SU-DHL-6 (cell line): ENCODE data around the gene KRT39.
"Not testable (repeated sequence)": the region's sequence is repeated elsewhere in the genome, so short reads cannot be mapped to it uniquely, and the experiment has no call there.

Experiments used
- H2AFZ ChIP-seq: fragments of 200-600 bp; sonication (generic); 2 replicates; pipeline ENCODE4 v1.6.1; 2014; ENCODE audit warnings: low read depth, mild to moderate bottlenecking, moderate library complexity, mixed read lengths, antibody characterized with exemption, low read length; ENCODE audit not compliant: severe bottlenecking
- H3F3A ChIP-seq: fragments of 200-600 bp; shearing (Covaris generic); 2 replicates; pipeline ENCODE4 v1.6.0; 2016; ENCODE audit warnings: antibody characterized with exemption, mild to moderate bottlenecking; ENCODE audit not compliant: insufficient read depth
- H3K27ac ChIP-seq: fragments of 200-600 bp; sonication (generic); 2 replicates; pipeline ENCODE4 v1.5.1; 2016; ENCODE audit warnings: low read depth, mild to moderate bottlenecking, low read length, moderate library complexity, mixed read lengths
- H3K27me3 ChIP-seq: fragments of 200-600 bp; sonication (generic), shearing (Covaris generic); 2 replicates; pipeline ENCODE4 v1.6.0; 2014; ENCODE audit warnings: mild to moderate bottlenecking, low read length
- H3K36me3 ChIP-seq: fragments of 200-600 bp; sonication (generic); 2 replicates; pipeline ENCODE4 v1.6.1; 2014; ENCODE audit warnings: mild to moderate bottlenecking, low read length, mixed read lengths
- H3K4me2 ChIP-seq: fragments of 300-600, 200-600 bp; shearing (Covaris generic), sonication (generic); 2 replicates; pipeline ENCODE4 v1.6.0; 2014; ENCODE audit warnings: low read length, low read depth, mild to moderate bottlenecking; ENCODE audit not compliant: poor library complexity, severe bottlenecking
- H3K4me3 ChIP-seq: fragments of 200-600 bp; sonication (generic); 2 replicates; pipeline ENCODE4 v1.5.1; 2014; ENCODE audit warnings: antibody characterized with exemption, low read length, mild to moderate bottlenecking, mixed read lengths; ENCODE audit not compliant: insufficient read depth, poor library complexity, severe bottlenecking
- H3K79me2 ChIP-seq: fragments of 200-600 bp; sonication (generic); 2 replicates; pipeline ENCODE4 v1.6.1; 2014; ENCODE audit warnings: mild to moderate bottlenecking, low read length, moderate library complexity; ENCODE audit not compliant: insufficient read depth
- H3K9ac ChIP-seq: fragments of 200-600 bp; sonication (generic); 2 replicates; pipeline ENCODE4 v1.7.0; 2014; ENCODE audit warnings: mild to moderate bottlenecking, low read length
- H3K9me2 ChIP-seq: fragments of 200-600 bp; sonication (generic); replicated peaks from 2 replicates; pipeline ENCODE4 v1.6.1; 2014; ENCODE audit warnings: low read length; ENCODE audit not compliant: insufficient read depth
- H3K9me3 ChIP-seq: fragments of 200-600 bp; sonication (generic); 2 replicates; pipeline ENCODE4 v1.6.1; 2014; ENCODE audit warnings: low read length, mixed read lengths; ENCODE audit not compliant: insufficient read depth
- H4K20me1 ChIP-seq: fragments of 200-600 bp; sonication (generic); 2 replicates; pipeline ENCODE4 v1.6.1; 2014; ENCODE audit warnings: low read depth, mild to moderate bottlenecking, antibody characterized with exemption, low read length, moderate library complexity, mixed read lengths
- CTCF ChIP-seq: fragments of 200-600 bp; sonication (generic); IDR thresholded peaks from one replicate; pipeline ENCODE4 v1.5.1; 2017; ENCODE audit warnings: antibody characterized with exemption, mild to moderate bottlenecking, low read length, moderate library complexity; ENCODE audit not compliant: insufficient read depth, poor library complexity, severe bottlenecking
- EZH2phosphoT487 ChIP-seq: fragments of 200-600 bp; sonication (generic), shearing (Covaris generic); conservative IDR thresholded peaks from 2 replicates; pipeline ENCODE4 v1.6.1; 2018; ENCODE audit warnings: mild to moderate bottlenecking, antibody characterized with exemption, low read length, moderate library complexity, mixed read lengths

Gene KRT39

GRCh38 chr17:41001795-41002194 lies 35.0 kb upstream of the KRT39 start:
- H3K27me3 ChIP-seq: no peaks in the 10 kb centered on the region
- no peaks in the 10 kb centered on the region for H3F3A ChIP-seq
- no peaks in the 10 kb centered on the region for H3K9me3 ChIP-seq
- TF ChIP-seq EZH2phosphoT487 (no peak), CTCF (no peak)
- H3K36me3 ChIP-seq: no peaks in the 10 kb centered on the region
- H3K4me2 ChIP-seq: no peak overlapping the region
- no peaks in the 10 kb centered on the region for H3K79me2 ChIP-seq
- no peak overlapping the region for H3K4me3 ChIP-seq
- H4K20me1 ChIP-seq: no peaks in the 10 kb centered on the region
- H2AFZ ChIP-seq: no peak overlapping the region
- no peak overlapping the region for H3K27ac ChIP-seq
- no peaks in the 10 kb centered on the region for H3K9me2 ChIP-seq
- H3K9ac ChIP-seq: no peak overlapping the region

- H3K27me3 ChIP-seq, H3F3A ChIP-seq, H4K20me1 ChIP-seq, H3K36me3 ChIP-seq, H3K27ac ChIP-seq, H3K9me2 ChIP-seq, H3K79me2 ChIP-seq, H3K4me2 ChIP-seq, H3K9me3 ChIP-seq, H2AFZ ChIP-seq, H3K9ac ChIP-seq, H3K4me3 ChIP-seq: not testable (repeated sequence)
These were observed 32.8 kb upstream of the KRT39 start, which contains the start of gene KRTAP3-2 for GRCh38 chr17:40999563-40999962. Gene KRTAP3-2, minus strand, starts transcription at chr17:40999906. Its CDS starts 53 bp downstream, at chr17:40999853.

GRCh38 chr17:40997361-40997760 lies 30.6 kb upstream of the KRT39 start:
- no peak overlapping the region for H2AFZ ChIP-seq
- H3K79me2 ChIP-seq: no peaks in the 10 kb centered on the region
- no peak for TF ChIP-seq EZH2phosphoT487
- H3F3A ChIP-seq: no peaks in the 10 kb centered on the region
- no peaks in the 10 kb centered on the region for H3K9me2 ChIP-seq
- no peak overlapping the region for H3K9ac ChIP-seq
- no peaks in the 10 kb centered on the region for H3K36me3 ChIP-seq
- H3K27me3 ChIP-seq: no peaks in the 10 kb centered on the region
- no peak overlapping the region for H3K27ac ChIP-seq
- H3K4me3 ChIP-seq: no peak overlapping the region
- H3K9me3 ChIP-seq: no peaks in the 10 kb centered on the region
- no peaks in the 10 kb centered on the region for H4K20me1 ChIP-seq
- H3K4me2 ChIP-seq: no peak overlapping the region

- Histone ChIP-seq H4K20me1 (no peaks in the 10 kb centered on the region), H3K27me3 (no peaks in the 10 kb centered on the region), H3F3A (no peaks in the 10 kb centered on the region), H3K27ac (no peak overlapping the region), H3K9me3 (no peaks in the 10 kb centered on the region), H3K36me3 (no peaks in the 10 kb centered on the region), H3K4me3 (no peak overlapping the region), H3K9ac (no peak overlapping the region), H3K4me2 (no peak overlapping the region), H3K9me2 (no peaks in the 10 kb centered on the region), H2AFZ (no peak overlapping the region), H3K79me2 (no peaks in the 10 kb centered on the region)
- TF ChIP-seq CTCF: no peak
- TF ChIP-seq EZH2phosphoT487: no peak
These were observed 30.1 kb upstream of the KRT39 start for GRCh38 chr17:40996829-40997228.
